BE2C (cell line): ENCODE measurements around the gene RAB11FIP3.

Experiments
- DNase-seq: peaks from one replicate; pipeline ENCODE4 v3.0.0-alpha.2; 2020
- H3K27me3 ChIP-seq: fragments of 250-450 bp; sonication (Bioruptor Pico); 2 replicates; pipeline ENCODE4 v1.5.1; 2020; ENCODE audit warnings: mild to moderate bottlenecking
- H3K36me3 ChIP-seq: fragments of 250-450 bp; sonication (Bioruptor Pico); 2 replicates; pipeline ENCODE4 v1.5.1; 2020; ENCODE audit warnings: mild to moderate bottlenecking
- H3K4me1 ChIP-seq: fragments of 250-450 bp; sonication (Bioruptor Pico); 2 replicates; pipeline ENCODE4 v1.5.1; 2020
- H3K4me3 ChIP-seq: 2 replicates; pipeline ENCODE4 v1.5.1; 2011; ENCODE audit warnings: low read depth, low read length
- H3K9me3 ChIP-seq: fragments of 250-450 bp; sonication (Bioruptor Pico); 2 replicates; pipeline ENCODE4 v1.5.1; 2020
- TF ChIP-seq, protein P1 (sequence below): IDR thresholded peaks from 2 replicates; pipeline ENCODE4 v1.5.1; 2012; ENCODE audit warnings: mild to moderate bottlenecking, low read depth, low read length

Gene RAB11FIP3

DNA sequence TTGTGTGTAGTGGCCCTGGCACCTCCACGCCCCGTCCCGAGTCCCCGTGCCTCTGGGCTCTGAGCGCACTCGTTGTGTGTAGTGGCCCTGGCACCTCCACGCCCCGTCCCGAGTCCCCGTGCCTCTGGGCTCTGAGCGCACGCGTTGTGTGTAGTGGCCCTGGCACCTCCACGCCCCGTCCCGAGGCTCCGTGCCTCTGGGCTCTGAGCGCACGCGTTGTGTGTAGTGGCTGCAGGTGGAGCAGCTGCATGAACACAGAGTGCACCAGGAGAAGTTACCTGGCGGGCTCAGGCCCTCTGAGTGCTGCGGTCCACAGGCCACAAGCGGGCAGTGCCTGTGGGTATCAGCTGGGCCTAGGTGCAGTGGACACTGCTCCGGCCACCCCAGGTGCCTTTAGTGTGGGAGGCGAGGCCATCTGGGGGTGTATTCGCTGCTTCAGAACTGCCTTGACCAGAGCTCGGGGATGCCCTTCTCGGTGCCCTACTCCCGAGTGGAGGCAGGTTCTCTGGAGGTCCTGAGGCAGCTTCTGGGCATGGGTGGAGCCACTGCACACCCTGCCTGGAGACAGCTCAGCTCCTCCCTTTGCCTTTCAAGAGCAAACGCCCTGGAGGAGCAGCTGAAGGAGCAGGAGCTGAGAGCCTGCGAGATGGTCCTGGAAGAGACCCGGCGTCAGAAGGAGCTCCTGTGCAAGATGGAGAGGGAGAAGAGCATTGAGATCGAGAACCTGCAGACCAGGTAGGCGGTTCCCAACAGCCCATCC lies 84.8 kb downstream of the RAB11FIP3 start:
- TF ChIP-seq, protein P1, sequence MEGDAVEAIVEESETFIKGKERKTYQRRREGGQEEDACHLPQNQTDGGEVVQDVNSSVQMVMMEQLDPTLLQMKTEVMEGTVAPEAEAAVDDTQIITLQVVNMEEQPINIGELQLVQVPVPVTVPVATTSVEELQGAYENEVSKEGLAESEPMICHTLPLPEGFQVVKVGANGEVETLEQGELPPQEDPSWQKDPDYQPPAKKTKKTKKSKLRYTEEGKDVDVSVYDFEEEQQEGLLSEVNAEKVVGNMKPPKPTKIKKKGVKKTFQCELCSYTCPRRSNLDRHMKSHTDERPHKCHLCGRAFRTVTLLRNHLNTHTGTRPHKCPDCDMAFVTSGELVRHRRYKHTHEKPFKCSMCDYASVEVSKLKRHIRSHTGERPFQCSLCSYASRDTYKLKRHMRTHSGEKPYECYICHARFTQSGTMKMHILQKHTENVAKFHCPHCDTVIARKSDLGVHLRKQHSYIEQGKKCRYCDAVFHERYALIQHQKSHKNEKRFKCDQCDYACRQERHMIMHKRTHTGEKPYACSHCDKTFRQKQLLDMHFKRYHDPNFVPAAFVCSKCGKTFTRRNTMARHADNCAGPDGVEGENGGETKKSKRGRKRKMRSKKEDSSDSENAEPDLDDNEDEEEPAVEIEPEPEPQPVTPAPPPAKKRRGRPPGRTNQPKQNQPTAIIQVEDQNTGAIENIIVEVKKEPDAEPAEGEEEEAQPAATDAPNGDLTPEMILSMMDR, result no peak
- no peaks in the 10 kb centered on the region for H3K27me3 ChIP-seq
- no peaks in the 10 kb centered on the region for H3K4me1 ChIP-seq
- H3K36me3 ChIP-seq, result no peaks in the 10 kb centered on the region
- DNase-seq, result no peak
- no peak overlapping the region for H3K4me3 ChIP-seq
- H3K9me3 ChIP-seq, result no peaks in the 10 kb centered on the region

DNA sequence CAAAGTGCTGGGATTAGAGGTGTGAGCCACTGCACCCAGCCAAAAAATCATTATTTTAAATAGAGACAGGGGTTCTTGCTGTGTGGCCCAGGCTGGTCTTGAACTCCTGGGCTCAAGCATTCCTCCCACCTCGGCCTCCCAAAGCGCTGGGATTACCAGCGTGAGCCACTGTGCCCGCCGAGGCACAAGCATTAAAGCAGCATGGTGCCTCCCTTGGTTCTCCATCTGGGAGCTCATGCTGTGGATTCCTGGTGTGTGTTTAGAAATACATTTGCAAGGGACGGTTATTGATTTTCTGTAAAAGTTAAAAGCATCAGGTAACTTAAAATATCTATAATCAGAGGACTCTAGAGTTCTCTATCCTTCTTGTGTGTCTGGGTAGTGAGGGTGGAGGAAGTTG lies 87.4 kb downstream of the RAB11FIP3 start:
- DNase-seq, result no peak
- Histone ChIP-seq H3K27me3 (no peaks in the 10 kb centered on the region), H3K4me1 (no peaks in the 10 kb centered on the region), H3K9me3 (no peaks in the 10 kb centered on the region), H3K4me3 (no peak overlapping the region), H3K36me3 (0 out of 2 replicates have a peak, but pooled peaks cover 3% of the 10 kb centered on the region)
- TF ChIP-seq, protein P1, result no peak

DNA sequence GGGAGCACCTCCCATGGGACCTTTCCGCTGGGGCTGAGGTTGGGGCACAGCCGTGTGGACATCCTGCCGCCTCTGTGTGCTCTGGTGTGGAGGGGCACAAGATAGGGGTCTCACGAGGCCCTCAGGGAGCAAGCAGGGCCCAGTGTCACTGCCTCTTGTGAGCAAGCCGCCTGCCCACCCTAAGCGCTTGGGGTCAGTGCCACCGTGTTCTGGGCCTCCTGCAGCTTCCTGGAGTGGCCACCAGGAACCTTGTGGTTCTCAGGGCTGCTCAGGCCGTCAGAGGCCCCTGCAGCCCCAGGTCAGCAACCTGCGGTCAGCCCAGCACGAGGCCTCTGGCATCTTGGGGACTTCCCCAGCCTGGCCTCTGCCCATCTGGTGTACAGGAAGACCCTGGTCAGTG lies 88.5 kb downstream of the RAB11FIP3 start:
- no peaks in the 10 kb centered on the region for H3K27me3 ChIP-seq
- DNase-seq, result no peak
- no peak overlapping the region for H3K4me3 ChIP-seq
- TF ChIP-seq, protein P1, result no peak
- H3K4me1 ChIP-seq, result no peaks in the 10 kb centered on the region
- no peaks in the 10 kb centered on the region for H3K9me3 ChIP-seq
- peaks cover 5% of the 10 kb centered on the region for H3K36me3 ChIP-seq

DNA sequence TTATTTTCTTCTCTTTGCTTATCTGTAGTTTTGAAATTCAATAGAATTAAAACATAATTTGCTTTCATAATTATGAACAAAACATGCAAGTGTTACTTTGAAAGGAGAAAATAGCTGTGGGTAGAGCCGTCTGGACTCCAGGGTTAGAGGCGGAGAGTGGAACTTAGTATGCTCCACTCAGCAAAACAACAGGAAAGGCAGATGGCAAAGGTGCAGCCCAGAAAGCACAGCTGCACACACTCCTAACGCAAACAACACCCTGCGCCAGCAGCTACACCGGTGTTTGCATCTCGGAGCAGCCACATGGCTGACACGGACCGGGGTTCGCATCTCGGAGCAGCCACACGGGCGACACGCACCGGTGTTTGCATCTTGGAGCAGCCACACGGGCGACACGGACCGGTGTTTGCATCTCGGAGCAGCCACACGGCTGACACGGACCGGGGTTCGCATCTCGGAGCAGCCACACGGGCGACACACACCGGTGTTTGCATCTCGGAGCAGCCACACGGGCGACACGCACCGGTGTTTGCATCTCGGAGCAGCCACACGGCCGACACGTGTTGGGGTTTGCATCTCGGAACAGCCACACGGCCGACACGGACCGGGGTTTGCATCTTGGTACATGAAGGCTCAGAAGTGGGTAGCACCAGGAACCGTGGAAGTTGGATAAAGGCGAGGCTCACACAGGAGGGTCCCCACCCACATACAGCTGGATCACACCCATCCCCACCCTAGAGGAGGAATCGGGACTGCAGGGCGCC lies 89.9 kb downstream of the RAB11FIP3 start:
- no peaks in the 10 kb centered on the region for H3K27me3 ChIP-seq
- no peak for DNase-seq
- no peak overlapping the region for H3K4me3 ChIP-seq
- no peaks in the 10 kb centered on the region for H3K9me3 ChIP-seq
- peaks cover 9% of the 10 kb centered on the region for H3K36me3 ChIP-seq
- no peaks in the 10 kb centered on the region for H3K4me1 ChIP-seq
- TF ChIP-seq, protein P1, result no peak

DNA sequence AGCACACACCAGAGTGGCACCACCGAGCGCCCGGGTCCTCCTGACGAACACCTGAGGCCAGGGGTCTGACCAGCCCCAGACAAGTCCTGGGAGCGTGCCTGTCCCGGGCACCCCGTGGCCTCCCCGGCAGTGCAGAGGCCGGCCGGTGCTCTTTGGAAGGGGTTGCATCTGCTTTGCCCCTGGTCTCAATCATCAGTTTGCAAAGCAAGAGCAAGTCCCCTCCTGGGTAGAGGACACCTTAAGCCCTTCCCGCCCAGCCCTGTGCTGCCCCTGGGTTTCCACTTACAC lies 90.4 kb downstream of the RAB11FIP3 start:
- Histone ChIP-seq H3K4me1 (no peaks in the 10 kb centered on the region), H3K9me3 (no peaks in the 10 kb centered on the region), H3K4me3 (no peak overlapping the region), H3K27me3 (no peaks in the 10 kb centered on the region), H3K36me3 (peaks cover 15% of the 10 kb centered on the region)
- DNase-seq, result no peak
- TF ChIP-seq, protein P1, result no peak

DNA sequence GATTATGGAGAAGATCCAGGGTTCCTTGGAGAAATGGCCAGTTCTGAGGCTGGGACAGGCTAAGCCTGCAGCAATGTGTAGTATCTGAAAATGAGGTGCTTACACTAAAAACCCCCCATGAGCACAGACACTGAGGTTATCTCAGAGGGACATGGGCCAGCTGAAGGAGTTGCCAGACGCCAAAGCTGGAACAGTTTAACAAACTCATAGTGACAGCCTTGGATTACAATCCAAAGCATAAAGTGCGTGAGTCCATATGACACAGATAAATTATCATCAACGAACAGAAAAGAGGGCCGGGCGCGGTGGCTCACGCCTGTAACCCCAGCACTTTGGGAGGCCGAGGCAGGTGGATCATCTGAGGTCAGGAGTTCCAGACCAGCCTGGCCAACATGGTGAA lies 90.9 kb downstream of the RAB11FIP3 start:
- peaks cover 15% of the 10 kb centered on the region for H3K36me3 ChIP-seq
- H3K9me3 ChIP-seq, result no peaks in the 10 kb centered on the region
- DNase-seq, result no peak
- H3K4me3 ChIP-seq, result no peak overlapping the region
- TF ChIP-seq, protein P1, result no peak
- H3K4me1 ChIP-seq, result no peaks in the 10 kb centered on the region
- no peaks in the 10 kb centered on the region for H3K27me3 ChIP-seq
